GM12864 (cell line): ENCODE results near the gene TRIM29.

ENCODE experiments used
- DNase-seq: peaks from one replicate; pipeline ENCODE4 v3.0.0-alpha.2; 2011; ENCODE audit warnings: low read depth
- H3K4me3 ChIP-seq: 2 replicates; pipeline ENCODE4 v1.5.1; 2011; ENCODE audit warnings: mild to moderate bottlenecking, low read depth, low read length, control low read depth
- CTCF ChIP-seq: IDR thresholded peaks from 2 replicates; pipeline ENCODE4 v1.5.1; 2011; ENCODE audit warnings: low read depth, mild to moderate bottlenecking, moderate library complexity, low read length, control low read depth, inconsistent platforms; ENCODE audit errors: missing control alignments

TRIM29 gene

DNA sequence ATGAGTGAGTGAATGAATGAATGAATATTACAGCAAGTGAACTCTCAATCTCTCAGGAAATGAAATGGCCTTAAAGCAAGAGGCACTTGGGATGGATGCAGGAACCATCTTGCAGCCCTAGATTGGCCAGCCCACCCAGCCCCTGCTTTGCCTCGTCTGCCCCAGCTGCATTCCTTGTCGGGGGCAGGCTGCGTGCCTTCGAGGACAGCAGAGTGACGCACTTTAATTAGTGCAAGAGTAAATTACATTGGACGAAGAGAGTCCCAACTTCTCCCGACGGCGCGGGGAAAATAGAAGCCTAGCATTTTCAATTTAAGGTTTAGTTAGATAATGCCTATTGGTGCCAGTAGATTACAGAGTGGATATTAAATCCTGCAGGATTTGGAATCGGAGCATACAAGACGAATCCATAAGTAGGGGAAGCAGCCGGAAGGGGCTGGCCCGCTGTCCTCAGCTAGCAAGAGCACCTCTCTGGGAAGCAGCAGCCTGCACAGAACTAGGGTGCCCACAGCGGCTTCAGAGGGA, 33.8 kb downstream of the TRIM29 start:
- no peak for TF ChIP-seq CTCF
- no peak overlapping the region for H3K4me3 ChIP-seq
- no peak for DNase-seq

DNA sequence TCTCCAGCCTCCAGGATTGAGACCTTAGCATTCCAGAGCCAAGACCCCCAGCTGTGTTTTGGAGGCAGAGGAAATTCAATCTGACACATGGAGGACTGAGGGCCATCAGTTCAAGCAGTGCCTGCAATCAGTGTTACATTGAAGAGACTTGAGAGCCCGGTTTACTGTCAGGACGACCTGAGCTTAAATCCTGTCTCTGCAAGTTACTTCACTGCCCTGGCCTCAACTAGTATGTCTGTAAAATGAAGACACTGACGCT, 35.1 kb downstream of the TRIM29 start:
- TF ChIP-seq CTCF = no peak
- H3K4me3 ChIP-seq = no peak overlapping the region
- no peak for DNase-seq

DNA sequence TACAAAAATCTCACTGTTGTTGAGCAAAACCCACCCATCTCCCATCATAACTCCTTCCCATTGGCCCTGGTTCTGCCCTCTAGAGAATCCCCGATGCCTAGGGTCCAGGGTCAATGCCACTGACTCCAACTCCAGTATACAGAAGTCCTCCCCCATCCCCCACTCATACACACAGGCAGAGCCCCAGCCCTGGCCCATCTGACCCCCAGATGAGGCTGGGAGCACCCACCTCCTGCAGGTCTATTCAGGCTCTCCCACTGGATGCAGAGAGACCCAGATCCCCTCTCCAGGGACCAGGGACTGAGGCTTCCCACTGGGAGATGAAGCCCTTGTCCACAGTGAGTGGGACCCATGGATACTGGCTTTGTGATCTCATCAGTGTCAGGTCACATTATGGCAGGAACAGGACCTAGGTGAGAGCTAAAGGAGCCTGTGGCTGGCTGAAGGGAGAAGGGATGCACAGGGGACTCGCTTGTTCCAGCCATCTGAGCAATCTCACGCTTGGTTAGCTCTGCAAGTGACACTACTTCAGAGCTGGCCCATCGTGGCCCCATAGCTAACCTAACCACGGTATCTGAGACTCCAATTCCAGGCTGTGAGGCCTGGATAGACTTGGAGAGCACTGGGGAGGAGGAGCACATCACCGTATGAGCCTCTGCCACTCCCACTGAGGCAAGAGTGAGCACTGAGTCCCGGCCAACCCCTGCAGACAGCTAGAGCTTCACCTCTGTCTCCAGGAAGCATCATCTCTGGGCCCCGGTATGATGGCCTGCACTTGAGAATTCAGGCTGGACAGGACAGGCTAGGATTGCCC, 35.7 kb downstream of the TRIM29 start:
- no peak for TF ChIP-seq CTCF
- no peak for DNase-seq
- H3K4me3 ChIP-seq = no peak overlapping the region

DNA sequence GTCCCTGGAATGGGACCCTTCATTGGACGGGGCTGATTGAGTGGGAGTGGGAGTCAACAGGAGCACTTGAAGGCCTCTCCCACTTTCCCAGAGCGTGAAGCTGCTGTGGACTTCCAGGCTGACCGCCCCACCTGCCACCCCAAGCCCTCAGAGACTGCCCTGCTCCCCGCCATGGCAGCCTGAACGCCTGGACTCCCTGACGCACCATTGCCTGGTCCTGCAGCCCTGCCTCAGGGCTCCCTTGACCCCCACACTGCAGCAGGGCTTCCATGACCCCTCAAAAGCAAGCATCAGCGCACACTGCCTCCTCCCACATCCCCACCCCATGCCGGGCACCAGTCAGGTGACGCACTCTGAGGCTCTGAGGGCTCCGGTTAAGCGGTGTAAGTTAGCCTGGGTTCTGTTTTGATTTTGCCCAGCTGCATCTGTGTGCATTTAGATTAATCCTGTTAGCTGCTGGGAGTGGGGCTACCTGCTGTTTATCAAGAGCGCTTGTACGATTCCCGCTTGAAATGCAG, 39.4 kb downstream of the TRIM29 start:
- no peak for DNase-seq
- TF ChIP-seq CTCF = no peak
- no peak overlapping the region for H3K4me3 ChIP-seq

DNA sequence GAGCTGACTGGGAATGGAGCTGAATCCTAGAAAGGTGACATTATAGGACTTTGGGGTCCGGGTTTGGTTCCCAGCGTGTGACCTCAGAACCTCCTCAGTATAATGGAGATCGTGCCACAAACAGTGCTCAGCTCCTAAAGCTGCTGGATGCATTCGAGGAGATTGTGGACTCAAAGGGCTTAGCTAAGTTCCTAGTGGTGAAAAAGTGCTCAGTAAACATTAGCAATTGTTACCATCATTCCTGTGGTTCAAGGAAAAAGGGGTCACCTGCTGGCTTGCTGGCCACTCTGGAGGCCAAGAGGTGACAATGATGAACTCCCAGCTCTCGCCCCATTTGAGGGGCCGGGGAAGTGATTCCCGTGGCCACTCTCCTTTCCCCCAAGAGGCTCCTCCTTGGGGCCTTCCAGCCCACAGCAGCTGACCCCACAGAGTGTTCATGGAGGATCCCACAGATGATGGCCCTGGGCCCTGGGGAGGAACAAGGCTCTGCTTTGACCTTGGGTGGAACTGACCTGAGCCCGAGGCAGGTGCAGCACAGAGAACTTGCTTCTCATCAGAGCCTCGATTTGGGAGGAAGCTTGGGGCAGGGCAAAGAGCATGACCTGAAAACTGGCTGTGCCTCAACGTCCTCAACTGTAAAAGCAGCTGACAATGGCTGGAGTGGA, 40.1 kb downstream of the TRIM29 start:
- TF ChIP-seq CTCF = no peak
- DNase-seq = no peak
- H3K4me3 ChIP-seq = no peak overlapping the region

DNA sequence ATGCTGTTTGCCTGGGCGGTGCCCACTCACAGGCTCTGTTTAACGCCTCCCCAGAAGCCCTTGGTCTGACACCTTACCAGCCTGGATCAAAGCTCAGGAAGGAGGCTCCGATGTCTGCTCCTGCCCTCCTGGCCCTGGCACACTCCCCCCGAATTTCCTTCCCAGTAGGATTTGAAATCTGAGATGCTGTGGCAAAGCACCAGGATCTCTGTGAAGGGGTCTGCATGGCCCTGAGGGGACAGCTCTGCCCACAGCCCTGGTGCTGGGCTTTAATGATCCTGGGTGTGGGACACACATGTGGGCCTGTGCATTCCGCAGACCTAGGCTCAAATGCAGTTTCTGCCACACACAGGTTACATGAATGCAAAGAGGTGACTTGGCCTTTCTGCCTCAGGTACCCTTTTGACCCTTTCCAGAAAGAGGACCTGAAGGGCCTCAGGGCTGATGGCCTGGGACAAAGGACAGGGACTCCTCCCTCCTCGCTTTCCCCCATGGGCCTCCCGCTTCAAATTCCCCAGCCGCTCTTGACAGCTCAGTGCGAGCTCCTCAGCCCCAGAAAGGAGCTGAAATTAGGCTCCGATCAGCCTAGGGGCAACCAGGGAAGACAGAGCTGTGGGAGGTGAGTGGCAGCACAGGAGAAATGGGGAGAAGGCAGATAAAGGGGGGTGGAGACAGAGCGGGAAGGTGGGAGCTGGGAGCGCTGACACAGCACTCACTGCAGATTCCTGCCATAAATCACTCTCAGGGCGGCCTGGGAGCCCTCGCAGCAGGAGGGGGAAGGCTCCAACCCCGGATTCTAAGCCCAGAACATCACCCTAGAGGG, 41.3 kb downstream of the TRIM29 start:
- no peak overlapping the region for H3K4me3 ChIP-seq
- DNase-seq = no peak
- TF ChIP-seq CTCF = no peak
